Dedifferentiated amniotic fluid mesenchymal stem cell (primary cell): Measurements from ENCODE around the gene SLC23A3.

ENCODE experiments used
- DNase-seq: peaks from one replicate; pipeline ENCODE4 v3.0.0-alpha.2; 2016; ENCODE audit errors: extremely low spot score

The SLC23A3 gene, protein sequence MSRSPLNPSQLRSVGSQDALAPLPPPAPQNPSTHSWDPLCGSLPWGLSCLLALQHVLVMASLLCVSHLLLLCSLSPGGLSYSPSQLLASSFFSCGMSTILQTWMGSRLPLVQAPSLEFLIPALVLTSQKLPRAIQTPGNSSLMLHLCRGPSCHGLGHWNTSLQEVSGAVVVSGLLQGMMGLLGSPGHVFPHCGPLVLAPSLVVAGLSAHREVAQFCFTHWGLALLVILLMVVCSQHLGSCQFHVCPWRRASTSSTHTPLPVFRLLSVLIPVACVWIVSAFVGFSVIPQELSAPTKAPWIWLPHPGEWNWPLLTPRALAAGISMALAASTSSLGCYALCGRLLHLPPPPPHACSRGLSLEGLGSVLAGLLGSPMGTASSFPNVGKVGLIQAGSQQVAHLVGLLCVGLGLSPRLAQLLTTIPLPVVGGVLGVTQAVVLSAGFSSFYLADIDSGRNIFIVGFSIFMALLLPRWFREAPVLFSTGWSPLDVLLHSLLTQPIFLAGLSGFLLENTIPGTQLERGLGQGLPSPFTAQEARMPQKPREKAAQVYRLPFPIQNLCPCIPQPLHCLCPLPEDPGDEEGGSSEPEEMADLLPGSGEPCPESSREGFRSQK

DNA sequence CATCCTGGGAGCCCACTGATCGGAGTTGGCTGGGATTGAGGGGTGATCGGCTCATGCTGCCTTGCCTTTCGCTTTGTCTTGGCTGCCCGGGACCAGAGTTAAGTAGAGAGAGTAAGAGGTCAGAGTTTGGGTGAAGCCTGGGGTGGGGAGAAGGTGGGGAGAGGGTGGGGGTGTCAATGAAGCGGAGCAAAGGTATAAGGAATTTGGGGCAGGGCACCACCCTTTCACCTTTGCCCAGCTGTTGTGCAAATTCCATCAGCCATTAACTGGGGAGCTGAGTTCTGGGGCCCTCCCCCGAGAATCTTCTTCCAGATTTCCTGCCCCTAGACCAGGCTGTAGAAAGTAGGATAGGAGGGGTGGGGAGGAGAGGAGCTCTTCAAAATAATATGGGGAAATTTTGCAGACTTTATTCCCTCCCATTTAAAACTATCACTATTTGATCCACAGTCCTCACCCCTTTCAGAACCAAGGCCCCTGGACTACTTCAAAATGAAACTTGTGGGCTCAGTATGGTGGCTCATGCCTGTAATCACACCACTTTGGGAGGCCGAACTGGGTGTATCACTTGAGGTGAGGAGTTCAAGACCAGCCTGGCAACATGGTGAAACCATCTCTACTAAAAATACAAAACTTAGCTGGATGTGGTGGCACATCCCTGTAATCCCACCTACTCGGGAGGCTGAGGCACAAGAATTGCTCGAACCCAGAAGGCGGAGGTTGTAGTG lies at the start of gene SLC23A3:
SLC23A3 (minus strand) TSS at position 100 of the 725 bp plus-strand sequence; CDS start at position 55, 45 bp downstream.
- DNase-seq = no peak

DNA sequence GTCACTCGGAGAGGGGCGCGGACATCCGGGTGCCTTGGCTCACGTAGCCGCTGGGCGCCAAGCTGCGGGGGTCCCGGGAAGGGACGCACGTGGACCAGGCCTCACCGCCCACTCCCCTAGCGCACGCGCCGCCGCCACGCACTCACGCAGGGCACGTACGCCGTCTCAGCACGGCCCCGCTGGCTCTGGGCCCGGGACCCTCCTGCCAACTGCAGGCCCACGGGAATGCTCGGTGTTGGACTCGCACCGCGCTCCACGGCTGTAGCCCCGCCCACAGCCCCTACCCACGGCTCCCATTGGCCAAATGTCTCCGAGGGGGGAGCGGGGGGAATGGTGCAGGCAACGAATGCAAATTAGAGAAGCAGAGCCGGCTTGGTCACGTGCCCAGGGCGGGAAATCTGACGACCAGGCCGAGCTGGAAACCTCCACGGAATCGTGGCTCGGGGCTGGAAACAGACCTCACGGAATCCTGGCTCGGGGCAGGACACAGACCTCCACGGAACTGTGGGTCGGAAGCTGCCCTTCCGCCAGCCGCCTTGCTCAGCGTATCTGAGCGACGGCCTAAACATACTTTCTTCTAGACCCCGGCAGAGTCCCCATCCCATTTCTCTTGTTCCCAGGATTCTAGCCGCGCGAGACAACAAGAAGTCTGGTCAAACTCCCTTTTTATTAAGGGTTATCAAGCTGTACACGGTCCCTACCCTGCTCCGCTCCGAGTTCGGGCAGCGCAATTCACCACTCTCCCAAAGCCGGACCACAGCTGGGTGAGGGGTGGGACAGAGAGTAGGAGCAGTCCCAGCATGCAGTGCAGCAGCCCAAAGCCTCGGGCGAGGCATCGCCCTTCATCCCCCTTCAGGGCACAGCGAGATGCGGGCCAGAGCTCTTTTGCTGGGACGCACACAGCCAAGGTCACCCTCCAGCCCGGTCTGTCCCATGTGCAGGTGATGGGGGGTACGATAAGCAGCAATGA lies 49.2 kb upstream of the SLC23A3 start, which contains the start of gene ABCB6:
ABCB6 (minus strand) TSS at position 227 of the 970 bp plus-strand sequence. CDS start 285 bp downstream, outside the sequence.
- peak; percentile 95 for DNase-seq

DNA sequence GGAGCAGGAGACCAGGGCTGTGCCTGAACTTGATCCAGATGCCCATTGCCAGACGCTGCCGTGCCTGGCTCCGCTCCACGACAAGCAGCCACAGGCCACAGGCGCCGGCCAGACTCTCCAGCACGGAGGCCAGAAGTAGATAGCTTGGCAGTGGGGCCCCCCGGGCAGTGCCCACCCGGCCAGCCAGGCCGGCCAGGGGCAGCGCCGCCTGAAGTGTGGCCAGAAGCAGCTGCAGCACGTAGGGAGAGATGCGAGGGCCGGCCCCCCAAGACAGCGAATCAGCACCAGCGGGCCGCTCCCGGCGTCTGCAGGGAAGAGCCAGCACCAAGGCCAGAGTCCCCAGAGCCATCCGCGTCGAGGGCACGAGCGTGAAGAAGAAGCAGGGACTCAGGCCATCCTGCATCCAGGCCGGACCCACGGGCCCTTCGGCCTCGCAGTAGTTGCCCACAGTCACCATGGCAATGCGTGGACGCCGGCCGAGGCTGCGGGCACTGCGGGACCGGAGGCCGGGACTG lies 48.4 kb upstream of the SLC23A3 start:
- peak; percentile 70 for DNase-seq

DNA sequence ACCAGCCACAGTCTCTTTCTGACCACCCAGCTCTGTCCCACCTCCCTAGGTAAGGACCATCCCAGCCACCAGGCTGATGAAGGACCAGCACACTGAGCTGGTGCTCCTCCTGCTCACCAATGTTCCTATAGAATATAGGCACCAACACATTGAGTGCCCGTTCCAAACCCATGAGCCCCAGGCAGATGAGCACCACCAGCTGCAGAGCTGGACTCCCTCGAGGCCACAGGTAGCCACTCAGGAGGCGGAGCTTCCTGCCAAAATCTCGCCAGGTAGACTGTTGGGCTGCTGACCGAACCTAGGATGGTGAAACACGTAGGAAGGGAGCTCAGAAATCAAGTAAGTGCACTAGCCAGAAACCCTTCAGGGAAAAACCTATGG lies 46.7 kb upstream of the SLC23A3 start:
- DNase-seq = no peak

DNA sequence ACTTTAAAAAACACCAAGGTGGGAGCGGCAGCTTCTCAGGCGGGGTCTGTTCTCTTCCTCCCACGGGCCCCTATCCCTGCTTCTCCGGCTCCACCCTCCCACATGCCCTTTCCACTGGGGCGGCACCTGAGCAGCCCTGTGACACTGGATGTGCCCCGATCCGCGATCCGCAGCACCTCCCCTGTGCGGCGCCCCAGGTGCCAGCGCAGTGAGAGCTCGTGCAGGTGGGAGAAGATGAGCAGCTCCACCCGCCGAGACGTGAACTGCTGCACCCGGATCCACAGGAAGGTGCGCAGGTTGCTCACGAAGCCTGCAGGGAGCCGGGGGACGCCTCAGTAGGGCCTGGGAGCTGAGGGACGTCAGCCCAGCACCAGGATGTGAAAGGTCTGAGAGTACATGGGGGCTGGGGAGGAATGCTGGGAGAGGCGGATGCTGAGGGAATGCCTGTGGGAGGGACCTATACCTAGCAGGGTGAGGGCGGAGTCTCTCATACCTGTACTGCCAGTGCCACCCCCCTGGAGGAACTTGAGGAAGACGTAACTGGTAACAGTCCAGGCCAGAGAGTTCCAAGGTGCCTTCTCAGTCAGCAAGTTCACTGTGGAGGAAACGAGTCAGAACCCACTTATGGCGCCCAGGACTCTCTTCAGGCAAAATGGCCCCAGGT lies 46.2 kb upstream of the SLC23A3 start:
- no peak for DNase-seq

DNA sequence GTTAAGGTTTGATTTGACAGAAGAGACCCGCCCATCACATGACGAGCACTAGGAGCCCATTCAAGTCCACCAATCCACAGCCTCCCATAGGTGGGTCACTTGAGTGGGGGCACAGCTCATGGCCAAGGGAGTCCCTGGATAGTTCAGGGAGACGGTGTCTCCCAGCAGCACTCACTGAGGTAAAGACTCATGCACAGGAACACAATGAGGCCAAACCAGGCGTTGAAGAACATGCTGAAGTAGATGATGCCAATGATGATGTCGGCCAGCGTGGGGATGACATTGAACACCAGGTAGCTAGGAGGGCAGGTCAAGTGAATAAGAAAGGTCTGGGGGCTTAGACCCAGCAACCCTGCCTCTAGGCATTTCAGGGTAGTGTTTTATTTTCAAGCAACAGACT lies 45.0 kb upstream of the SLC23A3 start:
- DNase-seq = no peak

DNA sequence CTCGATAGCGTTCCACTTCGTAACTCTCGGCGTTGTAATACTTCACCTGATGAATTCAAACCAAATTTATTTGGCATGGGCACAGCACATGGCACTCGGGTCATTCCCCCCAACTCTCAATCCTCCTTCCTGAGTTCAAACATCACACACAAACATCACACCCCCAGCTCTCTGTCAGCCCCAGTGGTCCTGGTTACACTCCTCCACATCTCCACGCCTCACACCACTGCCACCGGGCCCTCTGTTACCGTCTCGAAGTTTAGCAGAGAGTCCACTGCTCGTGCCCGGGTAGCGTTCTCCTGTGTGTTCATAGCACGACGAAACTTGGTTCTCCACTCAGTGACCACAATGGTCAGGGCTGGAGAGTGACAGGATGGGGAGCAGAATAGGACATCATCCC lies 44.3 kb upstream of the SLC23A3 start:
- DNase-seq = no peak

DNA sequence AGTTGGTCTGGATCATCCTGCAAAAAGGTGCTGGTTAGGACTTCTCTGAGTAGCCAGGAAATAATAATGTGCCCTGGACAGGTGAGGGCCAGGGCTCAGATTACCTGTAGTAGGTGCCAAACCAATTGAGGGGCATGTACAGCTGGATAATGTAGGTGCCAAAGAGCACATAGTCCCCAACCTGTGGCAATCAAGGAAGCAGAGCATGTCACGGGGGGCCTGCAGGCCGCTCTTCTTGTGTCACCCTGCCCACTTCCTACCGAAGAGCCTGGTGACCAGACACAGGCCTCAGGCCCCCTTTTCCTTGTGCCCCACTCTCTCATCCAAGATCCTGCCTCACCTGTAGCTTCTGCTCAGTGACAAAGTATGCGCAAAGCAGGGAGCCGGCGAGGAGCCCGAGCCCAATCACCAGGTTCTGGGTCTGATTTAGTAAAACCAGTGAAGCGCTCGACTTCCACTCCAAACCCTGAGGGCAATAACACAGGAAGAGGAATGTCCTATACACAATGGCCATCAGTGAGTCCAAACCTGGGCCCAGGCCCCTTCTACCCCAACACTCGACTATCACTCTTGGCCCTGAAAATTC lies 43.8 kb upstream of the SLC23A3 start:
- no peak for DNase-seq

DNA sequence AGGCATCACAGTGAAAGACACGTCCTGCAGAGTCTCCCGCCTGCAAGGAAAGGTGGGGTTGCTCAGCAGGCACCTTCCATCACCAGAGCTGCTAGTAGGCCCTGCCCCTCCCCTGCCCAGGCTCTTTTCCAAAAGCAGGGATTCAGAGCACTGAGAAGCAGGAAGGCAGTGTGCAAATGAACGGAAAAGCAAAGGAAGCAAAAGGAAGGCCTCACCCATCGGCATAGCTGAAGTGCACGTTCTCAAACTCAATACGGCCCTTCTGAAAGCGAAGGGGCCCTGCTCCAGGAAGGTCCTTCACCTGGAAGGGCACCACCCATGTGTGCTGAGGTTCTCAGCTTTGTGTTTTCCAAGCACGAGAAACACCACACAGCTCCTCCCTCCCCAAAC lies 43.2 kb upstream of the SLC23A3 start:
- no peak for DNase-seq

DNA sequence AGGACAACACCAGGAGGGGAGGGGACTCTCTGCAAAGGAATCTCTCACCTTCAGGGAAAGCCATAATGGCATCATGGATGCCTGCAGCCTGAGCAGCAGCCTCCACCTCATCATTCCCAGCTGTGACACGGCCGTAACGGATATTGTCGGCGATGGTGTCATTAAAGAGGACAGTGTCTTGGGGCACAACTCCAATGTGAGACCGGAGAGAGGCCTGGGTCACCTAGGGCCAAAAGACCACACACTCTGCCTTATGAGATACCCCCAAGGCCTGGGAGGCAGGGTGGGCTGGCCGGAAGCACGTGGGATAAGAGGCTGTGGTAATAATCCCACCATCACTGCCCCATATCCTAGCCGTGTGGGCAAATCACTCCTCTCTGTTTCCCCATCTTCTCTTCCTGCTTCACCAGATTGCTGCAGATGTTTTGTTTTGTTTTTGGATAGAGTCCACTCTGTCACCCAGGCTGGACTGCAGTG lies 41.1 kb upstream of the SLC23A3 start:
- no peak for DNase-seq

DNA sequence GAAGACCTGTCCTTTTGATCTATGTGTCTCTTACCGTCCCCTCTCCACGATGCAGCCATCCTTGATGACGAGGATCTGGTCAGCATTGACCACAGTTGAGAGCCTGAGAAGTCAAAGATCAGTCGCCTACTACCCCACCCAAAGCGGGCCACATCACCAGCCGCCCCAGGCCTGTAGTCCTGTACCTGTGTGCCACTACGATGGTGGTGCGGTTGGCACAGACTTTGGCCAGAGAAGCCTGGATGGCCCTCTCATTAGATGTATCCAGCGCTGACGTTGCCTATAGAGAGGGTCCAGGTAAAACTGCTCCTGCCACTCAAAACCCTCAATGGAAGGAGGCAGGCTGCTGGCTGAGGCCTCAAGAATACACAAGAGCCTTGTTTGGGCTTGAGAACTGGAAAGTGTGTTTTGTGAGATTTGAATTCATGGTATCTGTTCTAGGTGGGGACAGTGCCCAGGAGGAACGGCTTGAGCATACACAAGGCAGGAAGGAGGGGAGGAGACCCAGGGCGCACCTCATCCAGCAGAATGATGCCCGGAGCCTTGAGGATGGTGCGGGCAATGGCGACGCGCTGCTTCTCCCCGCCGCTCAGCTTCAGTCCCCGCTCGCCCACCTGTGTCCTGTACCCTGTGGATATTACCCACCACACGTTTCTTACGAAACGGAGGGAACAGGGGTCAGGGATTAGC lies 40.5 kb upstream of the SLC23A3 start:
- no peak for DNase-seq

DNA sequence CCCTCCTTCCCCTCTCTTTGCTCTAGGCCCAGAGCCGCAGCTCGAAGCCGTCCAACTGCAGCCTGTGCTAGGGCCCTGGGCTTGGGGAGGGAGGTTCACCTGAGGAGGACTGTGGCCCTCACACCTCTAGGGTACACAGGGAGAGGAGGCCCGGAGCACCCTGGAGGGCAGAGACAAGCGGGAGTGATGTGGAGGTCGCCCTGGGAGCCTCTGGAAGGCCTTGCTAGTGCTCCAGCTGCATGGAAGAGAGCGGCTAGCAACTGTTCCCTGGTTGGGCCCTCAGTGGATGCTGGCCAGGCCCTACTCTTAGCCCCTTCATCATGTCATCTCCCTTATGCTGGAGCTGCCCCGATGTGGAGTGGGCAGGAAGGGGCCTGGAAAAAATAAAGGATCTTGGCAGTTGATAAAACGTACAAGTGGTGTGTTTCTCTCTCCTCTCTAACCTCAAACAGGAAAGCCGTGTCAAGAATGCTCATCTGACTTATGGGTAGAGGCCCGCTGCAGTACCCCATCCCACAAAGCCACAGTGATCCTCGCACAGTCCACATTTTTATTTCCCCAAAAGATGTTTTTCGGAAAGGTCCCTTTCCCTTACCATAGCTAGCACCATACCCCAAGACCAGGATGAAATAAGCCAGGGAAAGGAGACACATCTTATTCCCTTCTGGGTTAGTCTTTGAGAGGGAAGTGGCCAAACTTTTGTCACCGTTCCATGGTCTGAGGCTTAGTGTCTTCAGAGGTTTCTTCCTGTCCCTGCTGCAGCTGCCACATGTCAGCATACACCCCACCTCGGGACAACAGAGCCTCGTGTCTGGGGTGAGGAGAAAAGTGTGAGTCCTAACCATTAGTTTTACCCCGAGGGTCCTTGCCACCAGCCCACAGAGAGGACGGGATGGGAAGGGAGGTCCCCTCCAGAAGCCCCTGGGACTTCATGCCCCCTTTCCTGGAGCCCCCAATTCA lies 39.7 kb upstream of the SLC23A3 start:
- no peak for DNase-seq

DNA sequence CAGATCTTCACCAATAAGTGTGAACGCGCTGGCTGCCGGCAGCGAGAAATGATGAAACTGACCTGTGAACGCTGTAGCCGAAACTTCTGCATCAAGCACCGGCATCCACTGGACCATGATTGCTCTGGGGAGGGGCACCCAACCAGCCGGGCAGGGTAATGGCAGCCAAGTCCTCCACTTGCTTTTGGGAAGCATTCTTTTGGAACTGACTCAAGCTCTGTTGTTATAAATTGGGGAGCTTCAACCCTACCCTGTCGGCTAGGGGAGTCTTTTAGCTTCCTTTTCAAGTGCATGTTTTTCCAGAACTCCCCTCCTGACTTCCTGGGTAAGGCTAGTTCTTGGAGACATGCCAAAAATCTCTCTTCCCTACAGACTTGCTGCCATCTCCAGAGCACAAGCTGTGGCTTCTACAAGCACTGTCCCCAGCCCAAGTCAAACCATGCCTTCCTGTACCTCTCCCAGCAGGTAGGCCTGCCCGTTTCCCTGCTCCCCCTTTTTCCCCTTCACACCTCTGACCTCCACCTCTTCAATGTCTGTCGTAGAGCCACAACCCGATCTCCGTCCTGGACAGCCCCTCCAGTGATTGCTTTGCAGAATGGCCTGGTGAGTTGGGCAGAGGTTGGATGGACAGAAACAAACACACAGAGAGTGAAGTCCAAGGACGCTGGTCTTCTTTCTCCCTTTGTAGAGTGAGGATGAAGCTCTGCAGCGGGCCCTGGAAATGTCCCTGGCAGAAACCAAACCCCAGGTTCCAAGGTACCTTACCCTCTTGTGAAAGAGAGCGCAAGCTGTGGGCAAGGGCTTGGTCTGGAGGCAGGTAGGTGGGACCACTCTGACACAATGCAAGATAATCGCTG lies 38.3 kb upstream of the SLC23A3 start:
- peak; percentile 27 for DNase-seq

DNA sequence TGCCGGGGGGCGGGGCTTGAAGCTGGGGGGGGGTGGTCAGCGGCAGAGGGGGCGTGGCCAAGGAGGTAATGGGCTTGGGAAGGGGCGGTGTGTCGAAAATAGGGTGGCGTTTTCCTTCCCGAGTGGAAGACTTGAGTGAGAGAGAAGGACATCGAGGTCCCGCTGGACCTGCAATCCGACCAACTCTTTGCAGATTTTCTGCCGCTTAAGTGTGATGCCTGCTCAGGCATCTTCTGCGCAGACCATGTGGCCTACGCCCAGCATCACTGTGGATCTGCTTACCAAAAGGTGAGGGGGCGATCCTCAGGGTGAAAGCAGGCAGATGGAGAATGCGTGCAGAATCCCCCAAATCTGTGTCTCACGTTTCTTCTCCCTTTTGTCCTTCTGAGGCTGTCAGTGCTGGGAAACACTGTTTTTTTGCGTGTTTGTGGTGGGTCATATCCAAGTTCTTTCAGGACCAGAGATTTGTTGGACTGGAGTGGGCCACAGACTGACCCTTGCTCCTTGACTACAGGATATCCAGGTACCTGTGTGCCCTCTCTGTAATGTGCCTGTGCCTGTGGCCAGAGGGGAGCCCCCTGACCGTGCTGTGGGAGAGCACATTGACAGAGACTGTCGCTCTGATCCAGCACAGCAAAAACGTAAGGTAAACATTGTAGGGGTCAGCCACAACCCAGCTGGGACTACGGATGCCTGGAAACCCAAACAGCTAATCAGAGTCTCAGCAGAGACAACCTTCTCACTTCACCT lies 37.5 kb upstream of the SLC23A3 start:
- DNase-seq = peak; percentile 53

DNA sequence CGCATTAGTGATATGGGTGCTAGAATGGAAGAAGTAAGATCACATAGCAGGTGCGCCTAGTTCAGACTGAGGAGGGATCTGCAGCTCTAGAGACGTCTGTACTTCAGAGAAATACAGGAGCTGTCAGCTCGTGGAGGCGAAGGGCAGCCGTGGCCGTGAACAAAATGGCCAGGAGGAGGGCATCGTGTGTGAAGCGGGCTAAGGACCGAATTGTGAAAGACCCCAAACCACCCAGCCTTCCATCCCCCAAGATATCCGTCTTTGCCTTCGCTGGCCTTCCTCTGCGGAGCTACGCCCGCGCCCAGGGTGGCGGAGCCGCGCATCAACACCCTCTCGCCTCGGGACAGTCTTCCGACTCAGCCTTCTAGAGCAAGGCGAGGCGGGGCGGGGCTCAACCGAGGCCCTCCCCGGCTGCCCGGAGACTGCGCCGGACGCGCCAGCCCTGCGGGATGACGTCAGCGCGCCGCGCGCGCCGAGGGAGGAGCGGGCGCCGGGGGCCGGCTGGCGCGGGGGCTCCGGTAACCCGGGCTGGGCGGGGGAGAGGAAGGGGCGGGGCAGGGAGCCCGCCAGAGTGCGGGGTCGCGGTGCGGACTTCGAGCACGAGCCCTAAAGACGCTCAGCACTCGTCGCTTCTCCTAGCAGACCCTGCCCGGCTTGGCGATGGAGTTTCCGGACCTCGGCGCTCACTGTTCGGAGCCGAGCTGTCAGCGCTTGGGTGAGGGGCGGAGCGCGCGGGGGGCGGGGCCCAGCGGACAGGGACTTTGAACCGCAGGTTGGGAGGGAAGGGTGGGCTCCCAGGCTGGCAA lies 36.7 kb upstream of the SLC23A3 start, which contains the start of gene ZFAND2B:
ZFAND2B (plus strand) TSS at position 455 of the 806 bp plus-strand sequence; CDS start at position 661, 206 bp downstream.
- peak; percentile 86 for DNase-seq

DNA sequence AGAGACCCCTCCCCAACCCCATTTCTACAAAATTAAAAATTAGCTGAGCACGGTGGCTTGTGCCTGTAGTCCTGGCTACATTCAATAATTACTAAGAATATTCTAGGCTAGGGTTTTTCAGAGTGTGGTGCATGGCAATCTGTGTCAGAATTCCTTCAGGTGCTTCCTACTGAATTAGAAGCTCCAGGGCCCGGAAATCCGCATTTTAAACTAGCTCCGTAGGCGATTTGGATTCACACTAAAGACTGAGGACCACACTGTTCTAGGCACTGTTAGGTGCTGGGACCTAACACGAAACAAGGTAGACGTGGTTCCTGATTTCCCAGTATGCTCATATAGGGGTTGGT lies 36.1 kb upstream of the SLC23A3 start:
- no peak for DNase-seq
